ENCODE results near the gene C4A. TPM values are rescaled to one million over a fixed set of nuclear protein-coding genes. Genes with fewer than 3 reads are reported as not detected.
"Not testable (repeated sequence)": the region's sequence is repeated elsewhere in the genome, so short reads cannot be mapped to it uniquely, and the experiment has no call there.

Gene C4A
- total RNA-seq, 6 donors from 2014 or later, result 89.8 to 217 (median 139) TPM

DNA sequence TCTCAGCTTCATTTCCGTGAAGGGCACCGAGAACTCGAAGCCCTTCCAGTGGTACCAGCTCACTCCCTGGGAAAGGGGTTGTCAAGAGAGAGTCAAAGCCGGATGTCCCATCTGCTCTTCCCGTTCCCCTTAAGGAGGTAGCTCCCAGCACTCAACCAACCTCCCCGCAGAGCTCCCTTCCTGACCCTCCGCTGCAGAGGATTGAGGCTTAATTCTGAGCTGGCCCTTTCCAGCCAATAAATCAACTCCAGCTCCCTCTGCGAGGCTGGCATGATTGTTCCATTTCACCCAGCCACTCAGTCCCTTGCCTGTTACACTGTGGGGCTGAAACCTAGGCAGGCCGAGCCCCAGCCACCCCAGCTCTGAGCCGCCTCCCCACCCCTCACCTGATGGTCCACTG lies 59.5 kb downstream of the C4A start:
- H3K9me3 ChIP-seq; H3K4me3 ChIP-seq; H3K27me3 ChIP-seq; H3K27ac ChIP-seq; ATAC-seq (ENCODE audit: low FRiP score in 2 of 2); H3K4me1 ChIP-seq; H3K36me3 ChIP-seq; DNase-seq: not testable (repeated sequence)
- WGBS, 2 donors, result 69% methylated on average over 3 of the region's 10 CpGs; no CpG with 5 or more reads in 1 of the 2 donors

DNA sequence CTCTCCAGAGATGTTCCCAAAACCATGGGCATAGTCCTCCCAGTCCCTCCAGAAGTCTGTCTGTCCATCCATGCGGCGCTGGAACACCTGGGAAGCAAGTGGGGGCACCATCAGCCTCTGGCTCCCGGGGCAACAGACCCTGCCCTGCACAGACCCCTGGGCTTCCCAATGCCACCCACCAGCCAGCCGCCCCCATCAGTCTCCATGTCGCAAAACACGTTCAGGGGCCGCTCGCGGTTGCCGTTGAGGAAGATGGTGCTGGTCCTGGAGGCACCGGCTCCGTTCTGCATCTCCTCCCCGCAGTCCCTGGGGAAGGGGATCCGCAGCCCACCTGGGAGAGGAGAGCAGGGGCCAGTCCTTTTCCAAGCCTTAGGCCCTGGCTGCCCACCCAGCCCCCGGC lies 60.4 kb downstream of the C4A start:
- H3K27ac ChIP-seq; H3K27me3 ChIP-seq; ATAC-seq (ENCODE audit: low FRiP score in 2 of 2); H3K9me3 ChIP-seq; H3K4me1 ChIP-seq; H3K4me3 ChIP-seq: not testable (repeated sequence)
- H3K36me3 ChIP-seq, result peaks cover 0 to 18% (median 0%) of the 10 kb centered on the region in 4 donors
- WGBS, 2 donors, result 95% methylated on average over 11 of the region's 15 CpGs; no CpG with 5 or more reads in 1 of the 2 donors
- peak in 1 of 2 donors; percentile 44 for DNase-seq

DNA sequence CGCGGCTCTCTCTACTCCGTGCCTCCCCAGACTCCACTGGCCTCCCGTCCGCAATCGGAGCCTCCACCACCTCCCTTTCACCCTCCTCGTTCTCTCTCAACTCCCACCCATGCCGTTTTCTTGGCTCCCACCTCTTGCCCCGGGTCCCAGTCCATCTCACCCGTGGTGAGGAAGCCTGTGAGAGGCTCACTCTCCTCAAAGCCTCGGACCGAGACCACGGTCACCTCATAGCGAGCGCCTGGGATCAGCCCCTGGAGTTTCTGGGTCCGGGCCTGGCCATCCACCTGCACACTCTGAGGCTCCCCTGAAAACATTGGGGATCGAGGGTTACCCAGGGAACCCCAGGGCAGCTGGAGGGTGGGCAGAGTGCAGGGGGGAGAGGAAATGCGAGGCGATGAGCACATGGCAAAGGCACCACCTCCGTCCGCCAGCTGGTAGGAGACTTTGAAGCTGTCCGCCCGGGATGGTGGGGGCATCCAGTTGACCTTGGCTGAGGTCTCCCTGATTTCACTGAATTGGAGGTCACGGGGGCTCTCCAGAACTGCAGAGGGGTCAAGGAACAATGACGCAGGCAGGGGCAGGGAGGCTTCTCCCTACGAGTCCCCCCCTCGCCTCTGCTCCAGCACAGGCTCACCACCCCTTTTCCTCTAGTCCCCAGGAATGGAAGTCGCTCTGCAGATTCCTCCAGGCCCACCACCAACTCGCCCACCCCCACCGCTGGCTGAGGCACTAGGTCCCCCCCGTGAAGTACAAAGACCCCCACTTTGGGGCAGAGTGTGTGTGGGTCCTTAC lies 61.9 kb downstream of the C4A start:
- WGBS, 2 donors, result 90 to 93% methylated on average over 8 to 12 of the region's 31 CpGs
- H3K27me3 ChIP-seq; H3K4me3 ChIP-seq; H3K27ac ChIP-seq; H3K9me3 ChIP-seq; ATAC-seq (ENCODE audit: low FRiP score in 2 of 2): not testable (repeated sequence)
- DNase-seq, result peak in 1 of 2 donors; percentile 42
- Histone ChIP-seq H3K36me3 (peaks cover 0 to 33% (median 0%) of the 10 kb centered on the region in 4 donors), H3K4me1 (peaks cover 4 to 19% (median 12%) of the 10 kb centered on the region in 4 donors)

DNA sequence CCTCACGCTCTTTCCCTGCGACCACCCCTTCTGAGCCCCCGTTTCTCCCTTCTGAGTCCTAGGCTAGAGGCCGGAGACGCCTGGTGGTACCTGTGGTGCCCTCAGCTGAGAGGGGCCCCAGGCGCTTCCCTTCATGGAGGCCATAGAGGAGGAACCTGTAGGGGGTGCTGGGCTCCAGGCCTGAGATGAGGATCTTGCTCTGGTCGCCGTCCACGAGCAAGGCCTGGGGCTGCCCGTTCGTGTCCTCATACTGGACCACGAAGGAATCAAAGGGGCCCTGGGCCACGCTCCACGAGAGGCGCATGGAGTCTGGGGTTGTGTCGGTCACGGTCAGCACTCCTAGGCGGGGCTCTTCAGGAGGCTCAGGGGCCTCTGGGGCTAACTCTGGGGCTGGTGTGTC lies 63.1 kb downstream of the C4A start:
- not testable (repeated sequence) for ATAC-seq (ENCODE audit: low FRiP score in 2 of 2)
- peak in 1 of 2 donors; percentile 75 for DNase-seq
- WGBS, 2 donors, result 85% methylated on average over 7 of the region's 18 CpGs; no CpG with 5 or more reads in 1 of the 2 donors

DNA sequence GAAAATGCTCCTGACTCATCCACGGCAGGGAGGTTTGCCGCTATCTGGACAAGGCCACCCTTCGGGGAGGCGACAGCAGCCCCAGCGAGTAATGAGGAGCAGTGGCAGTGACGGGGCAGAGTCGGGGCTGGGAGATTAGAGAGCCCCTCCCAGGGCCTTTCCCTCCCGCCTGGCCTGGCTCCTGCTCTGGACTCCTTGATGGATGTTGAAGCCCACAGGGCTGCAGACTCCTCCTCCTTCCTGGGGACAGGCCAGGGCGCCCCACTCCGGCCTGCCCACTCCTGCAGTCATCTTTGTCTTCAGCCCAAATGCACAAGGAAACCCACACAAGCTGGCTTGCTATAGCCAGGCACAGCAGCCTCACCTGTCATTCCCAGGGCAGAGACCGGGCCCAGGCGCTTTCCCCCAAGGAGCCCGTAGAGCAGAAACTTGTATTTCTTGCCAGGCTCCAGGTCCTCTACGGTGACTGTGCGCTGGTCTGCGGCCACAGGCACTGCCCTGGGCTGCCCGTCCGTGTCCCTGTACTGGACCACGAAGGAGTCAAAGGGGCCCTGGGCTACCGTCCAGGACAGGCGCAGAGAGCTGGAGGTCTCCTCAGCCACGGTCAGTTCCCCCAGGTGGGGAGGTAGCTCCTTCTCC lies 64.1 kb downstream of the C4A start:
- peaks cover 0 to 42% (median 0%) of the 10 kb centered on the region in 4 donors for H3K36me3 ChIP-seq
- 79 to 90% methylated on average over 5 to 19 of the region's 22 CpGs for WGBS, 2 donors
- ATAC-seq (ENCODE audit: low FRiP score in 2 of 2), result peak in 1 of 2 donors; percentile 5
- no peaks in the 10 kb centered on the region for H3K9me3 ChIP-seq
- no peak overlapping the region for H3K4me3 ChIP-seq
- H3K4me1 ChIP-seq, result peaks cover 4 to 19% (median 12%) of the 10 kb centered on the region in 4 donors
- H3K27ac ChIP-seq, result peak overlapping the region; percentile 57 to 79 (median 65)
- peak in 1 of 2 donors; percentile 59 for DNase-seq
- TF ChIP-seq POLR2A (IDR thresholded peaks at IDR 0.05) (no peak), POLR2AphosphoS5 (IDR thresholded peaks at IDR 0.05) (no peak), EP300 (IDR thresholded peaks at IDR 0.05) (no peak)
- TF ChIP-seq, protein P1, sequence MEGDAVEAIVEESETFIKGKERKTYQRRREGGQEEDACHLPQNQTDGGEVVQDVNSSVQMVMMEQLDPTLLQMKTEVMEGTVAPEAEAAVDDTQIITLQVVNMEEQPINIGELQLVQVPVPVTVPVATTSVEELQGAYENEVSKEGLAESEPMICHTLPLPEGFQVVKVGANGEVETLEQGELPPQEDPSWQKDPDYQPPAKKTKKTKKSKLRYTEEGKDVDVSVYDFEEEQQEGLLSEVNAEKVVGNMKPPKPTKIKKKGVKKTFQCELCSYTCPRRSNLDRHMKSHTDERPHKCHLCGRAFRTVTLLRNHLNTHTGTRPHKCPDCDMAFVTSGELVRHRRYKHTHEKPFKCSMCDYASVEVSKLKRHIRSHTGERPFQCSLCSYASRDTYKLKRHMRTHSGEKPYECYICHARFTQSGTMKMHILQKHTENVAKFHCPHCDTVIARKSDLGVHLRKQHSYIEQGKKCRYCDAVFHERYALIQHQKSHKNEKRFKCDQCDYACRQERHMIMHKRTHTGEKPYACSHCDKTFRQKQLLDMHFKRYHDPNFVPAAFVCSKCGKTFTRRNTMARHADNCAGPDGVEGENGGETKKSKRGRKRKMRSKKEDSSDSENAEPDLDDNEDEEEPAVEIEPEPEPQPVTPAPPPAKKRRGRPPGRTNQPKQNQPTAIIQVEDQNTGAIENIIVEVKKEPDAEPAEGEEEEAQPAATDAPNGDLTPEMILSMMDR (IDR thresholded peaks at IDR 0.05), result no peak
- no peaks in the 10 kb centered on the region for H3K27me3 ChIP-seq

More for the DNA sequence above, 63.1 kb downstream of the C4A start:
- not testable (repeated sequence) for H3K27me3 ChIP-seq, H3K9me3 ChIP-seq, H3K27ac ChIP-seq, H3K4me3 ChIP-seq
- Histone ChIP-seq H3K4me1 (peaks cover 4 to 19% (median 12%) of the 10 kb centered on the region in 4 donors), H3K36me3 (peaks cover 0 to 42% (median 0%) of the 10 kb centered on the region in 4 donors)

DNA sequence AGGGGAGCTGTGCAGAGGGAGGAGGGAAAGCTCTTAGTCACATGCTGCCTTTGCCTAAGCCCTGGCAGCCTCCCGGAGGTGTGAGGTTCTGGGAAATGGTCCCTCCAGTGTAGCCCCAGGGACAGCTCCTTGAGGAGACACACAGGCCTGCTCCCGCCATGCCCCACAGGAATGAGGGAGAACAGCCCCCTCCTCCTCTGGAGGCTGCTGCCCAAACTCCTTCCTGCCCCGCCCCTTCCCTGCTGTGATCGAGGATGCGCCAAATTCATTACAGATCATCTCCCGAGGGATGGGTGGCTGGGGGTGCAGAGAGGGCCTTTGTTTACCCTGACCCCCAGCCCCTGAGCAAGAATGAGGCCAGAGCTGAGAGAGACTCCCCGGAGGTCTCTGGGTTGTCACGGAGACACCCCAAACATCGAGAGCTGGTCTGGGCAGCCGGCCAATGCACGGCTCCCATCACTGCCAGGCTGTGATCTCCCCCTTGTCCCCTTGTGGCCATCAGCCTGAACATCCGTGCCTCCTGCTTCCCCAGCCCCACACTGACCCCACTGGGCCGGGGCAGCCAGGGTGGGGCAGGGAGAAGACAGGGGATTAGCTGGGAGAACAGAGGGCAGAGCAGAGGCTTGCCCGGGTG lies 64.7 kb downstream of the C4A start:
- no peaks in the 10 kb centered on the region for H3K9me3 ChIP-seq

More for the DNA sequence above, 64.7 kb downstream of the C4A start:
- no peaks in the 10 kb centered on the region for H3K27me3 ChIP-seq
- H3K36me3 ChIP-seq, result peaks cover 0 to 45% (median 0%) of the 10 kb centered on the region in 4 donors
- 47 to 63% methylated on average over 3 to 13 of the region's 14 CpGs for WGBS, 2 donors
- peak in 1 of 2 donors; percentile 75 for DNase-seq
- TF ChIP-seq POLR2A (IDR thresholded peaks at IDR 0.05) (no peak), POLR2AphosphoS5 (IDR thresholded peaks at IDR 0.05) (no peak), EP300 (IDR thresholded peaks at IDR 0.05) (no peak)
- TF ChIP-seq, protein P1 (IDR thresholded peaks at IDR 0.05), result peak in 1 of 6 experiments; percentile 12
- H3K4me3 ChIP-seq, result no peak overlapping the region
- peak in 1 of 2 donors; percentile 11 for ATAC-seq (ENCODE audit: low FRiP score in 2 of 2)
- H3K27ac ChIP-seq, result peak overlapping the region; percentile 57 to 79 (median 65)
- peaks cover 4 to 19% (median 12%) of the 10 kb centered on the region in 4 donors for H3K4me1 ChIP-seq
